ENCODE measurements around the gene CHEK2.
A peak's percentile ranks its signal among the peaks of the same experiment; 100 is the strongest.
"Not testable (repeated sequence)": the region's sequence is repeated elsewhere in the genome, so short reads cannot be mapped to it uniquely, and the experiment has no call there.

CHEK2 gene

DNA sequence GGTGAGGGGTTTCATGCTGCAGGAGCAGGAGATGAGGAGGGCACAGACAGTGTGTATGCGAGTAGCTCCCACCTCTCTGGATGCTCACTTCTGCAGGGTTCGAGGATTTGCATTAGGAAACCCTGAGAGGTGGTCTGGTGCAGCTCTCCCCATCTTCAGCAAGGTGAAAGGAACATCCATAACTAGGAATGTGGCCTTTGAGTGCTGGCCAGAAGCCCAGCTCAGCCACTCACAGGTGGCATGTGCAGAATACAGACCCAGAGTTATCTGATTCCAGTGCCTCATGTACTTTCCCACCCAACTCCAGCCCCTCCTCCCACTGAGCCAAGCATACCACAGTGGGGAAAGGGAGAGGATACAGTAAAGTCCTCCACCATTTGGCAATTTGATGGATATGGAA is 51.8 kb downstream of the CHEK2 start:
- DNase-seq (ENCODE audit: low read depth, low spot score): not testable (repeated sequence)

DNA sequence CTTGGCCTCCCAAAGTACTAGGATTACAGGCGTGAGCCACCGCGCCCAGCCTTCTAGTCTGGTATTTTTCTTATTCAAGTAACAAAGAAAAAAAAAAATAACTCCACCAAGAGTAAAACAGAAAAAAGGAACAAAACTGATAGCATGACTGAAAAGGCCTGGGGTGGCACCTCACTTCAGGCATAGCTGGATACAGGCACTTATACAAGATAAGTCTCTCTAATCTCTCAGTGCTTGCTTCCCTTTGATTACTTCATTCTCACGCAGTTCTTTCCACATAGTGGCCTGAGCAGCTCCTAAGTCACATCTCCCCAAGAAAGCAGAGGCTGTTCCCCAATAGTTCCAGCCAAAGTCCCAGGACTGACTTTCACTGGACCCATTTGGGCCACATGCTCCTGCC is 58.7 kb downstream of the CHEK2 start:
- not testable (repeated sequence) for DNase-seq (ENCODE audit: low read depth, low spot score)

DNA sequence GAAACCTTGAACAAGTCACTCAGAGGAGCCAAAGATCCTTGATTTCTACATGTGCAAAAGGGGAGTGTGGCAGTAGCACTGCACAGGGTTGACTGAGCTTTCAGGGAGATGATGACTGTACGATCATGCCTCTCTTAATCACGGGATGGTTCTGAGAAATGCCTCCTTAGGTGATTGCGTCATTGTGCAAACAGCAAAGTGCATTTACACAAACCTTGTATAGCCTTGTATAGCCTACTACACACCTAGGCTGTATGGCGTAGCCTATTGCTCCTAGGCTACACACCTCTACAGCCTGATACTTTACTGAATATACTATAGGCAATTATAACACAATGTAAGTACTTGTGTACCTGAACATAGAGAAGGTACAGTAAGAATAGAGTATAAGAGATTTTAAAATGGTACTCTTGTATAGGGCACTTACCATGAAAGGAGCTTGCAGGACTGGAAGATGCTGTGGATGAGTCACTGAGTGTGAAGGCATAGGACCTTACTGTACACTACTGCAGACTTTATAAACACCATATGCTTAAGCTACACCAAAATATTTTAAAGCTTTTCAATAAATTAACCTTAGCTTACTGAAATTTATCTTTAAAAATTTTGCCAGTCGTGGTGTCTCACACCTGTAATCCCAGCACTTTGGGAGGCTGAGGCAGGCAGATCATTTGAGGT is 60.7 kb downstream of the CHEK2 start:
- DNase-seq (ENCODE audit: low read depth, low spot score): not testable (repeated sequence)

DNA sequence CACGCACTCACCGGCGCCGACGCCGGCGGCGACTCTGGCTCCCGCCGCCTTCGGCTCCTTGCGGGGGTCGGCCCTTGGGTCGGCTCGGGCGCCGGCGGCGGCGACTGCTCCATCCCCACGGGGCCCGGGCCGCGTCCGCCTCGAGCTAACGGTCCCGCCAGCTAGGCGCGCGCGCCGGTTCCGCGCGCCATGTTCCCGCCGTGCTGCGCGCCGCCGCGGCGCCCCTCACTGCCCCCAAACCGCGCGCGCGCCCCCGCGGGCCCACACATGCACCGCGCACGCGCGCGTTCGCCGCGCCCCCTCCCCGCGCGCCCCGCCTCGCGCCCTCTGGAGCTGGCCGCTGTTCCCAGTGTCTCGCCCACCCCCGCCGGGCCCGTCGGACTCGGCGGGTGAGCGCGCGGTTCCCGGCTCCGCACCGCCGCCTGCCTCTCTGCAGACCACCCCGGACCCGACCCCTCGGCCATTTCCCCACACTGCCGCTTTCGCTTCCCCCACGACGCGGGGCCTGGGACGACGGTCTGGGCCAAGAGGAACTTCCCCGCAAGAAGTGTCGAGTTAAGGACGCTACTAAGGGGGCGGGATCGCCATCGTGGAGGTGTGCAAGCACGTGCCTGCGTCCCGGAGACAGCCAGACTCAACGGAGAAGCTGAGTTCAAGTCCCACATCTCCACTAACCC is 61.9 kb downstream of the CHEK2 start, which contains the start of gene TTC28:
Gene TTC28 (minus strand): TSS at position 230 of the 677 bp plus-strand sequence. CDS start 117 bp downstream, at position 113.
- peak; percentile 49 for DNase-seq (ENCODE audit: low read depth, low spot score)

DNA sequence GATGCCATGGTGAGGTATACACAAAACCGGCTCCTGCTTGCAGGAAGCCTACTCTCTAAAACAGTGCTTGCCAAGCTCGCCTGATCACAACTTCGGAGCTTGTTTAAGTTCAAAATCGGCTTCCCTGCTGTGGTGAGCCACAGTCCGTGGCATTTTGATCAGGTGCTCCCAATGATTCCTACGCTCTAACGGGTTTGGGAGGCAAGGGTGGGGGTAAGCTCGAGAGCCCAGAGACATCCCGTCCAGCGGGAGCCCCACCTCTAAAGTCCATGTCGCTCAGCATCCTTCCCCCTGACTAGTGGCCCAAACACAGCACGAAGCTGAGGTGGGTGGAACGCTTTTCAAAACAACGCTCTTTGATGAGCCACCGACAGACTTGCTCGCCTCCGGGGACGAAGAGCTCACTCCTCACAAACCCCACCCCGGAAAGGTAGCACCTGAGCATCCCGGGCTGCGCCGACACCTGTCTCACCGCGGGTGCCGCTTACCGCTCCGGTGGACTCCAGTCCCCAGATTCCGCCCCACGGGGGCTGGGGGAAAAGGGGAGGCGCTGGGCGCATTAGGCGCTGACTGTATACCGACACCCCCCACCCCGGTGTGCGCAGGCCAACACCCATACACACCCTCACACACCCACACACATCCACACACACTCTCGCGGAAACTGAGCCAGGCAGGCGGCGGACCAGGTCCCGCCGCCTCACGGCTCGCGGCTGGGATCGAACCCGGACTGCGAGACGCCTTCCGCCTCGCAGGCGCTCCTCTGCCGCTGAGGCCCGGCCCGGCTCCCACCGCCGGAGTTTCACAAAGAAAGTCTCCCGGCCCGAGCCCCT is 62.6 kb downstream of the CHEK2 start:
- not testable (repeated sequence) for DNase-seq (ENCODE audit: low read depth, low spot score)

DNA sequence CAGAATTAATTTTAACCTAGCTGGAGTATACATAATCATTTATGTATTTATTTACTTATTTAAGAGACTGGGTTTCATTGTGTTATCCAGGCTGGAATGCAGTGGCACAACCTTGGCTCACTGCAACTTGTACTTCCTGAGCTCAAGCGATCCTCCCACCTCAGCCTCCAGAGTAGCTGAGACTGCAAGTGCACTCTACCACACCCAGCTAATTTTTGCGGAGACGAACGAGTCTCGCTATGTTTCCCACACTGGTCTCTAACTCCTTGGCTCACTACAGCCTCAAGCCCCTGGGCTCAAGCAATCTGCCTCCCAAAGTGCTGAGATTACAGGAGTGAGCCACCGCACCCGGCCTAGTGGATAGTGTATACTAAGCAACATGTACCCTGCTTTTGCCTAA is 63.5 kb downstream of the CHEK2 start:
- DNase-seq (ENCODE audit: low read depth, low spot score): not testable (repeated sequence)

DNA sequence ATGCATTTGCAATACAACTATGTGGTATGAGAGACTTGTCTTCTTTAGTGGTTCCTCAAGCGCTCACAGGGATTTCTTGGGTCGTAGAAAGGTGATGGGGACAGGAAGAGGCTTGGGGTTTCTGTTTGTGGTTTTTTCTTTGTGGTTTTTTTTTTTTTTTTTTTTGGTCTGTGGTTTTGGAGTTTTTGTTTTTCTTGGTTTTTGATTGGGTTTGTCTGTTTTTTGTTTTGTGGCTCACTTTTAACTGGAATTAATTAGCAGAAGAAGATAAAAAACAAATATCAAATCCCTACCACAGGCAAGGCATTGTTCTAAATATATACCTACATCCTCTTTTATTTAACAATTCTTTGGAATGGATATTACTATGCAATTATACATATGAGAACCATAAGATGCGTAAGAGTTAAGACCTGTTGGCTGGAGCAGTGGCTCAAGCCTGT is 67.5 kb downstream of the CHEK2 start:
- peak; percentile 32 for DNase-seq (ENCODE audit: low read depth, low spot score)

DNA sequence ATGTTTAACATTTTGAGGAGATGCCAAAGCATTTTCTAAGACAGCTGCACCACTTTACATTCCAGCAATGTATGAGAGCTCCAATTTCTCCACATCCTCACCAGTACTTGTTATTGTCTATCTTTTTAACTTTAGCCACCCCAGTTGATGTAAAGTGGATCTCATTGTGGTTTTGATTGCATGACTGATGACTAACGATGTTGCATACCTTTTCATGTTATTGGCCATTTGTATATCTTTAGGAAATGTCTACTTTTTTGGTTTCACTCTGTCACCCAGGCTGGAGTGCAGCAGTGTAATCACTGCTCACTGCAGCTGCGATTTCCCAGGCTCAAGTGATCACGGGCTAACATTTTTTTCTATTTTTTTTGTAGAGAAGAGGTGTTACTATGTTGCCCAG is 70.9 kb downstream of the CHEK2 start:
- DNase-seq (ENCODE audit: low read depth, low spot score): no peak

DNA sequence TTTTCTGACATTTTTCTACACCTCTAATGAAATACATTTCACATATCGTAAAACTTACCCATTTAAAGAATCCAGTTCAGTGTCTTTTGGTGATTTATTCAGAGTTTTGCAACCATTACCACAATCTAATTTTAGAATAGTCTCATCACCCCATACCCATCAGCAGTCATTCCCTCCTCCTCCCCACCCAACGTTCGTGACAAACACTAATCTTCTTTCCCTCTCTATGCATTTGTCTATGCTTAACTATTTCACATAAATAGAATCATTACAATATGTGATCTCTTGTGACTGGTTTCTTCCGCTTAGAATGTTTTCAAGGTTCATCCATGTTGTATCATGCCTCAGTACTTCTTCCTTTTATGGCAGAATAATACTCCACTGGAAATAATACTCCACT is 71.5 kb downstream of the CHEK2 start:
- DNase-seq (ENCODE audit: low read depth, low spot score): no peak

DNA sequence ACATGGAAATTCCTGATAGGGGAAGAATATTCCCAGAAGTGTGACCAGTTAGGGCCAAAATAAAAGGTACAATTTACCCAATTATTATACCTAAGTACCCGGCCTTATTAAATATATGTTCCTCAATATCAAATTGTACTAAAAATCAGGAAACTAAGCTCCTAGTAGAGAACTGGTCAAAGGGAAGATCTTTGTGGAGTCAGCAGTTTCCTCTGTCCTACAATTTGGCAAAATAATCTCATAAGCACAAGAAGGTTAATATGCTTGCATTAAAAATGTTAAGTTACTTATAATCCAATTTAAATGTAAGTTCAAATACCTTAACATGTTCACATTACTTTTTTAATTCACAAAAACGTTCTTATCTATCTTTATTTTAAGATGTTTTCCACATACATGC is 72.2 kb downstream of the CHEK2 start:
- no peak for DNase-seq (ENCODE audit: low read depth, low spot score)

DNA sequence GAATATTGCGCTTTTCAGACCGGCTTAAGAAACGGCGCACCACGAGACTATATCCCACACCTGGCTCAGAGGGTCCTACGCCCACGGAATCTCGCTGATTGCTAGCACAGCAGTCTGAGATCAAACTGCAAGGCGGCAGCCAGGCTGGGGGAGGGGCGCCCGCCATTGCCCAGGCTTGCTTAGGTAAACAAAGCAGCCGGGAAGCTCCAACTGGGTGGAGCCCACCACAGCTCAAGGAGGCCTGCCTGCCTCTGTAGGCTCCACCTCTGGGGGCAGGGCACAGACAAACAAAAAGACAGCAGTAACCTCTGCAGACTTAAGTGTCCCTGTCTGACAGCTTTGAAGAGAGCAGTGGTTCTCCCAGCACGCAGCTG is 78.1 kb downstream of the CHEK2 start:
- DNase-seq (ENCODE audit: low read depth, low spot score): not testable (repeated sequence)

DNA sequence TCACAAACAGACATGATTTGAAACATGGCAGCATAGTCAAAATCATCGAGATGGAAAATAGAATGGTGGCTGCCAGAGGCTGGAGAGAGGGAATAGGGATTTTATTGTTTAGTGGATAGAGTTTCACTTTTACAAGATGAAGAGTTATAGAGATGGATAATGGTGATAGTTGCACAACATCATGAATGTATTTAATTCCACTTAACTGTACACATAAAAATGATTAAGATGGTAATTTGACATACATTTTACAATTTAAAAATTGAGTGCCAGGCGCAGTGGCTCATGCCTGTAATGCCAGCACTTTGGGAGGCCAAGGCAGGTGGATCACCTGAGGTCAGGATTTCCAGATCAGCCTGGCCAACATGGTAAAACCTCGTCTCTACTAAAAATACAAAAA is 83.2 kb downstream of the CHEK2 start:
- no peak for DNase-seq (ENCODE audit: low read depth, low spot score)

DNA sequence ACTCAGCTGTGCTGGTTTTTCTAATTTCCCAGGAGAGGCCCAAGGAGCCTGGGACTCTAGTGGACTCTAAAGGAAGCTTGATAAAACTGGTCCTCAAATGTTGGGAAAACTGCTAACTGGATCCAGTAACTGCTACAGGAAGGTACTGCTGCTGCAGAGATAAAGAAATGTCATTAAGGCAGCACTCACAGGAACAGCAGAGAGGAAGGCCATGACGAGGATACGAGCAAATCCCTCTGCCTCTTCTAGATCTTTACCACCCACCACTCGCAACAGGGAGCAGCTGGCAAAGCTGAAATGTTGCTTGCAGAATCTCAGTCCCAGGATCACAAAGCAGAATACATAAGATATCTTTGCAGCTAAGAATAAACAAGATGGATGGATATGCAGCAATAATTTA is 85.4 kb downstream of the CHEK2 start:
- DNase-seq (ENCODE audit: low read depth, low spot score): no peak

DNA sequence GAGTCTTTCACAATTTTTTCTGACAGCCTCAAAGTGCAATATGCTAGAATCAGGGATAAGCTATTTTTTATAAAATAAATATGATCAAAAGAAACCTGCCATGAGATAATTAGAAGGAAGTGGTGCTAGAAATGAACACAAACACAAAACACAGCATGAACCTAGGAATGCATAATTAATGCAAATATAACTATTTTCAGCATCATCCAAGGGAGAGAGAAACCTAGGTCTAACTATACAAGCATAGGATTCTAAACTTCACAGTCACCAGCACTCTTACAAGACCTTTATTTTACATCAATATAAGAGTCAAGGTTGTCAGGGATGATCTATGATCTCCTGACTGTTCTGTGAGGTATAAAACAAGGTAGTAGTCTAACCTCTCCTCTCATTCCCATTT is 91.2 kb downstream of the CHEK2 start:
- no peak for DNase-seq (ENCODE audit: low read depth, low spot score)

DNA sequence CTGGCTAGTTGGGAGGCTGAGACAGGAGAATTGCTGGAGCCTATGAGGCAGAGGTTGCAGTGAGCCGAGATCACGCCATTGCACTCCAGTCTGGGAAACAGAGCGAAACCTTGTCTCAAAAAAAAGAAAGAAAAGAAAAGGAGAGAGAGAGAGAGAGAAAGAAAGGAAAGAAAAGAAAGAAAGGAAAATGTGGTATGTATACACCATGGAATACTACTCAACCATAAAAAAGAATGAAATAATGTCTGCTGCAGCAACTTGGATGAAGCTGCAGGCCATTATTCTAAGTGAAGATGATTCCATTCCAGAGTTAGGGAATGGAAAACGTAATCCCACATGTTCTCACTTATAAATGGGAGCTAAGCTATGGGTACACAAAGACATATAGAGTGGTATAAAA is 92.8 kb downstream of the CHEK2 start:
- DNase-seq (ENCODE audit: low read depth, low spot score): no peak

DNA sequence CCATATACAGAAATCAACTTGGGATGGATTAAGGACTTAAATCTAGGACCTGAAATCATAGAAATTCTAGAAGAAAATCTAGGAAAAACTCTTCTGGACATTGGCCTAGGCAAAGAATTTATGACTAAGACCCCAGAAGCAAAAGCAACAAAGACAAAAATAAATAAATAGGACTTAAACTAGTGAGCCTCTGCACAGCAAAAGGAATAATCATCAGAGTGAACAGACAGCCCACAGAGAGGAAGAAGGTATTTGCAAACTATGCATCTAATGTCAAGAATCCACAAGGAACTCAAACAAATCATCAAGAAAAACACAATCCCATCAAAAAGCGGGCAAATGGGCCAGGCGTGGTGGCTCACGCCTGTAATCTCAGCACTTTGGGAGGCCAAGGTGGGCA is 94.4 kb downstream of the CHEK2 start:
- DNase-seq (ENCODE audit: low read depth, low spot score): no peak

DNA sequence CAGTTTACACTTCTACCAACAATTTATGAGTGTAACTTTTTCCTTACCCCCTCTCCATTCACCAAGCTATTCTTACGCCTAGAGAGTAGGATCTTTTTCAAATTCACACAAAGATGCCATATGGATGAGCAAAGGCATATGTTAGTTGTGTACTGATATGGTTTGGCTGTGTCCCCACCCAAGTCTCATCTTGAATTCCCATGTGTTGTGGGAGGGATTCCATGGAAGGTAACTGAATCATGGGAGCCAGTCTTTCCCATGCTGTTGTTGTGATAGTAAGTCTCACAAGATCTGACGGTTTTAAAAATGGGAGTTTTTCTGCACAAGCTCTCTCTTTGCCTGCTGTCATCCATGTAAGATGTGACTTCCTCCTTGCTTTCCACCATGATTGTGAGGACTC is 102.3 kb downstream of the CHEK2 start:
- no peak for DNase-seq (ENCODE audit: low read depth, low spot score)
